HG03064 (cell line): ENCODE measurements around the gene EML3.
"Not testable (repeated sequence)": the region's sequence is repeated elsewhere in the genome, so short reads cannot be mapped to it uniquely, and the experiment has no call there.

Experiments used
- ATAC-seq: cut with Tn5 transposase; IDR thresholded peaks from one replicate; pipeline ENCODE4 v1.9.1; 2021; ENCODE audit warnings: low read depth; ENCODE audit not compliant: unreplicated experiment

Gene EML3

GRCh38 chr11:62621567-62622470, 9.2 kb upstream of the EML3 start, which contains the start of gene B3GAT3:
B3GAT3 (minus strand) TSS chr11:62621986; CDS start chr11:62621947, 39 bp downstream.
- ATAC-seq: peak; percentile 80

DNA sequence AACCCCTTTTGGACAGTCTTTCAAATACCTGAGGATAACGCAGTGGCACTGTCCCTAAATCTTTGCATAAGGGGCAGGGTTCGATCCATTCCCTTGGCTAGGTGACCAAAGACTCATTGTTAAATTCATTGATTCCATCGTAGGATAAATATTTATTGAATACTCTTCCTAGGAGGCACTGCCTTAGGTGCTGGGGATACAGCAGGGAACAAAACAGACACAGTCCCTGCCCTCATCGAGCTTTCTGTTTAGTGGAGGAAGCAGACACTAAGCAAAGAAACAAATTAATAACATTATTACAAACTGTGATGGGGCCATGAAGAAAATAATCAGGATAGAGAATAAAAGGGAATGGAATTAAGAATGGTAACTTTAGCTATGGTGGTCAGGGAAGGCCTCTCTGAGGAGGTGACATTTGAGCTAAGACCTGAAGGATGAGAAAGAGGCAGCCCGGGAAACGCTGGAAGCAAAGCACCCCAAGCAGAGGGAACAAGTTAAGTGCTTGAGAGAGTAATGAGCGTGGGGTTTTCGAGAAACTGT, 8.5 kb upstream of the EML3 start:
- ATAC-seq: no peak

- not testable (repeated sequence) for ATAC-seq
These were observed 4.4 kb upstream of the EML3 start for GRCh38 chr11:62616957-62617356.

- ATAC-seq: no peak
These were observed 2.9 kb upstream of the EML3 start for GRCh38 chr11:62615521-62615920.

DNA sequence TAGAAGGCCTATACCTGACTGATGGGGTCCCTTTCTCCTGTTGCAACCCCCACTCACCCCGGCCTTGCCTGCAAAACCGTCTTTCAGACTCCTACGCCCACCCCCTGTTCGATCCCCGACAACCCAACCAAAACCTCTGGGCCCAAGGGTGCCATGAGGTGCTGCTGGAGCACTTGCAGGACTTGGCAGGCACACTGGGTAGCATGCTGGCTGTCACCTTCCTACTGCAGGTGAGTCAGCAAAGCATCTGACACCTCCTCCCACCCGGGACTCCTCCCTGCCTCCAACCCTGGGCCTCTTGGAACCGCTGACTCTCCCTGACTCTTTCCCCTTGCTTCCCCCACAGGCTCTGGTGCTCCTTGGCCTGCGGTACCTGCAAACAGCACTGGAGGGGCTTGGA, 1.7 kb upstream of the EML3 start:
- no peak for ATAC-seq

DNA sequence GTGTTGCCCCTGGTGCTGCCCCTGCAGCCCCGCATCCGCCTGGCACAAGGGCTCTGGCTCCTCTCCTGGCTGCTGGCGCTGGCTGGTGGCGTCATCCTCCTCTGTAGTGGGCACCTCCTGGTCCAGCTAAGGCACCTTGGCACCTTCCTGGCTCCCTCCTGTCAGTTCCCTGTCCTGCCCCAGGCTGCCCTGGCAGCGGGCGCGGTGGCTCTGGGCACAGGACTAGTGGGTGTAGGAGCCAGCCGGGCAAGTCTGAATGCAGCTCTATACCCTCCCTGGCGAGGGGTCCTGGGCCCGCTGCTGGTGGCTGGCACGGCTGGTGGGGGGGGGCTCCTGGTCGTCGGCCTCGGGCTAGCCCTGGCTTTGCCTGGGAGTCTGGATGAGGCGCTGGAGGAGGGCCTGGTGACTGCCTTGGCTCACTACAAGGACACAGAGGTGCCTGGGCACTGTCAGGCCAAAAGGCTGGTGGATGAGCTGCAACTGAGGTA, 760 bp upstream of the EML3 start:
- ATAC-seq: no peak

DNA sequence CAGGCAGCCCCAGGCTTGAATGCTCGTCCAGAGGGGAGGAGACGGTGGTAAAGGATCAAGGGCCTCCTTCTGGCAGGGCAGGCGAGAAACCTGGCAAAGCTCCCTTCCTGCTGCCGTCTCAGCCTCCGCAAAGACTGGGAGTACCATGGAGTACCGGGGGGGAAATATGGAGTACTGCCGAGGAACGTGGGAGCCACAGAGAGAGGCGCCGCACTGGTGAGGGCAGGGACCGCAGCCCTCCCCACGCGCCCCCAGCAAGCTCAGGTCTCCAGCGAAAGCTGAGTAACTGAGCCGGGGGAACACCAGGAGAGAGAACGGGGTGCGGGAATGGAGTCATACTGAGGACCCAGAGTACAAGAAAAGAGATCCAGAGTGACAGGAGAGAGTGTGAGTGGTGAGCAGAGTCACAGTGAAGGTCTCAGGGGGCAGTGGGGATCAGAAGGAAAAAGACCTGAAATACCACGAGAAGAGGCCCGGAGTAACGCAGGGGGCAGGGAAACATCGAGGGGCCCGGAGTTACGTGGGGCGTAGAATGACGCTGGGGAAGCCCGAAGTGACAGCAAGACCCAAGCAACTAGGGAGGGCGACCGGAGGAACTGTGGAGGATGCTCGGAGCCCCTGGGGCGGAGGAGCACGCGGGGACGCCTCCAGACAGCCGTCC, 740 bp downstream of the EML3 start:
- no peak for ATAC-seq

- no peak for ATAC-seq
These were observed 1.5 kb downstream of the EML3 start for GRCh38 chr11:62610814-62611704.

GRCh38 chr11:62610403-62610802, 2.2 kb downstream of the EML3 start:
- ATAC-seq: no peak

DNA sequence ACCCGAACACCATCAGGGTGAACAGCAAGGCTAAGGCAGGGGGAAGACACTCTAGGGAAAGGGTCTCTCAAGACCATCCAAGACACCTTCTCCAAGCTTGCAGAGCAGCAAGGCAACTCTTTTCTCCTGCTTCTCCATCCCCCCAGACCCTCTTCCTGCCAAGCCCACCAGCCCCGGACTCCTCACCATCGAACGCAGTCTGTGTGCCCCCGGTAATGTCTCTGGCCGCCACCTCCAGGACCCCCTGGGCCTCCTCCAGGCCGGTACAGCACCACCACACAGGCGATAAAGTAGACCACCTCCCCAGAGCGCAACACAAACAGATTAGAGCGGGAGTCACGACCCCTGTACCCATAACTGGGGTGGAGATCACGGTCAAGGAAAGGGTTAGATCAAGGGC, 3.8 kb downstream of the EML3 start:
- no peak for ATAC-seq

GRCh38 chr11:62607714-62608113, 4.9 kb downstream of the EML3 start:
- no peak for ATAC-seq

- ATAC-seq: no peak
These were observed 6.7 kb downstream of the EML3 start for GRCh38 chr11:62605902-62606301.

- ATAC-seq: no peak
These were observed 7.1 kb downstream of the EML3 start for GRCh38 chr11:62605467-62605866.

DNA sequence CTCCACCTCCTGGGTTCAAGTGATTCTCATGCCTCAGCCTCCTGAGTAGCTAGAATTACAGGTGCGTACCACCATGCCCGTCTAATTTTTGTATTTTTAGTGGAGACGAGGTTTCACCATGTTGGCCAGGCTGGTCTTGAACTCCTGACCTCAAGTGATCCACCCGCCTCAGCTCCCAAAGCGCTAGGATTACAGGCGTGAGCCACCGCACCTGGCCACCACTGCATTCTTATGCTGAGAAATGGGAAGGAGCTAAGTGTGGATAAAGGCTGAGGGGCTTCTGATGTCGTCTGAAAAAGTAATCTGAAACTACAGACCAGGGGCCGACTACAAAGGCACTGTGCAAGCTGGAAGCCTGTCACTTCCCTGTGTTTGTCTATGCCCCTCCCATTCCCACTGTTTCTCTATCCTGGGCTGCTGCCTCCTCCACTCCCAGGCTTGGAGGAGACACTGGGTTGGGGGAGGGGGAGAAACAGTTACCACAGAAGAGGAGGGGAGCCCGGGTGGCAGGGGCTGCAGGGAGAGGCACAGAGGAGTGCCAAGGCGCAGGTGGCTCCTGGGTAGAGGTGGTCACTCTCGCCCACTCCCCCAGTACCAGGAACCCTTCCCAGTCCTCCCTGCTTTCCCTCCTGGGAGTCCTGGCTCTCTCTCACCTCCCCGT, 8.0 kb downstream of the EML3 start:
- no peak for ATAC-seq

- no peak for ATAC-seq
These were observed 8.7 kb downstream of the EML3 start for GRCh38 chr11:62603776-62604299.

- ATAC-seq: no peak
These were observed 9.5 kb downstream of the EML3 start for GRCh38 chr11:62603072-62603408.

DNA sequence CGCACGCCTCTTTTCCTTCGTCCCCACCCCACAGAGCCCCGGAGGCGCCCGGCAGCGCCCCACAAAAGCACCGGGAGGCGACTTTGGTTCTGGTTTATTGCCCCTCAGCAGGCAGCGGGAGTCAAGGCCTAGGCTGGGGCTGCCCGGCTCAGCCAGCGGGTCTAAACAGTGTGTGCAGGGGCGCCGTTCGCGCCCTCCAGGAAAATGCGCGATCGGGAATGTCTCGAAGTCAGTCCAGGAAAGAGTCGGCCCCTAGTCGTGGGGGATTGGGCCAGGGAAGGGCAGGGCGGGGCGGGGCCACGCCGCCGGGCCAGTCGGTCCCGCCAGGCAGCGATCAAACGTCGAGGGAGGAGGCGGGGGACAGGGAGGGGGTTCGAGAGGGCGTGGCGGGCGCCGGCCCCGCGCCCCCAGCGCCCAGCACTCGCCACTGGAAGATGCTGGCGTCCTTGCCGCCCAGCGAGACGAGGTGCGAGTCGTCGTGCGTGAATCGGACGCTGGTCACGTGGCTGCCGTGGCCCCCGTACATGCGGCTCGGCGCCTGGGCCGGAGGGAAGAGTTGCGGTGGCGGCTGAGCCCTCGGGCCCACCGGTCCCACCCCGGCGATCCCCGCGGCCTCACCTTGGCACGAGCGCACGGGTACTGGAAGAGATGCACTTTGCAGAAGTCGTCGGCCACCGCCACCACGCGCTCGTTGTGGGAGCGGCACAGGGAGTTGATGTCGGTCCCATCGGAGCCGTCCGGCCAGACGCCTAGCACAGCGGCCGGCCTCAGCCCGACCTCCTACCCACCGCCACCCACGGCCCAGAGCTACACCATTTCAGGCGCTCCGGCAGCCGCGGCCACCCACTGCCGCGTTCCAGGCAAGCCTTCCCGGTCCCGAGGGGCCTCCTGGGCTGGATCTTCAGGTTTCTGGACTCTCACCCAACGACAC, 10.2 kb downstream of the EML3 start:
- ATAC-seq: no peak

- ATAC-seq: peak; percentile 61
These were observed 11.0 kb downstream of the EML3 start, which contains the start of gene MTA2 for GRCh38 chr11:62601372-62602140. MTA2 (minus strand) TSS chr11:62601865; CDS start chr11:62601450, 415 bp downstream.
